AG09309 (cell line): ENCODE results near the gene RGPD3.
"Not testable (repeated sequence)": the region's sequence is repeated elsewhere in the genome, so short reads cannot be mapped to it uniquely, and the experiment has no call there.

Source experiments
- DNase-seq: peaks from one replicate; pipeline ENCODE4 v3.0.0-alpha.2; 2010; ENCODE audit warnings: low read depth
- H3K4me3 ChIP-seq: 2 replicates; pipeline ENCODE4 v1.5.1; 2011; ENCODE audit warnings: mild to moderate bottlenecking, low read depth, low read length, moderate library complexity; ENCODE audit not compliant: control insufficient read depth
- CTCF ChIP-seq: IDR thresholded peaks from 2 replicates; pipeline ENCODE4 v1.5.1; 2011; ENCODE audit warnings: mild to moderate bottlenecking, low read depth, low read length, inconsistent platforms; ENCODE audit not compliant: insufficient read depth, control insufficient read depth; ENCODE audit errors: missing control alignments

The RGPD3 gene

GRCh38 chr2:106468107-106468506 lies at the start of gene RGPD3:
RGPD3 (minus strand) TSS chr2:106468413; CDS start chr2:106468288, 125 bp downstream.
- DNase-seq, H3K4me3 ChIP-seq: not testable (repeated sequence)

GRCh38 chr2:106517329-106517728 lies 49.1 kb upstream of the RGPD3 start:
- TF ChIP-seq CTCF = no peak

GRCh38 chr2:106516864-106517263 lies 48.7 kb upstream of the RGPD3 start:
- no peak for TF ChIP-seq CTCF
- H3K4me3 ChIP-seq = no peak overlapping the region
- DNase-seq = no peak

More at GRCh38 chr2:106517329-106517728, 49.1 kb upstream of the RGPD3 start:
- no peak for DNase-seq
- H3K4me3 ChIP-seq = no peak overlapping the region

GRCh38 chr2:106516436-106516835 lies 48.2 kb upstream of the RGPD3 start:
- H3K4me3 ChIP-seq = no peak overlapping the region
- no peak for TF ChIP-seq CTCF
- no peak for DNase-seq

GRCh38 chr2:106514827-106515226 lies 46.6 kb upstream of the RGPD3 start:
- not testable (repeated sequence) for DNase-seq, H3K4me3 ChIP-seq

GRCh38 chr2:106513391-106513790 lies 45.2 kb upstream of the RGPD3 start:
- H3K4me3 ChIP-seq, DNase-seq: not testable (repeated sequence)

GRCh38 chr2:106511934-106512333 lies 43.7 kb upstream of the RGPD3 start:
- DNase-seq, H3K4me3 ChIP-seq: not testable (repeated sequence)

- peak; percentile 52 for DNase-seq
- H3K4me3 ChIP-seq = not testable (repeated sequence)
Observed at GRCh38 chr2:106511476-106511901, 43.3 kb upstream of the RGPD3 start.

GRCh38 chr2:106510791-106511190 lies 42.6 kb upstream of the RGPD3 start:
- DNase-seq, H3K4me3 ChIP-seq: not testable (repeated sequence)

- DNase-seq, H3K4me3 ChIP-seq: not testable (repeated sequence)
Observed at GRCh38 chr2:106509374-106509770, 41.2 kb upstream of the RGPD3 start.

- H3K4me3 ChIP-seq, DNase-seq: not testable (repeated sequence)
Observed at GRCh38 chr2:106508660-106509373, 40.6 kb upstream of the RGPD3 start.

- not testable (repeated sequence) for DNase-seq, H3K4me3 ChIP-seq
Observed at GRCh38 chr2:106506002-106506687, 37.9 kb upstream of the RGPD3 start.

- not testable (repeated sequence) for DNase-seq
Observed at GRCh38 chr2:106504787-106505186, 36.6 kb upstream of the RGPD3 start.

GRCh38 chr2:106504192-106504591 lies 36.0 kb upstream of the RGPD3 start:
- H3K4me3 ChIP-seq, DNase-seq: not testable (repeated sequence)

More at GRCh38 chr2:106504787-106505186, 36.6 kb upstream of the RGPD3 start:
- not testable (repeated sequence) for H3K4me3 ChIP-seq

- H3K4me3 ChIP-seq, DNase-seq: not testable (repeated sequence)
Observed at GRCh38 chr2:106502351-106502750, 34.1 kb upstream of the RGPD3 start.
